ENCODE measurements around the gene SLFN11.

DNA sequence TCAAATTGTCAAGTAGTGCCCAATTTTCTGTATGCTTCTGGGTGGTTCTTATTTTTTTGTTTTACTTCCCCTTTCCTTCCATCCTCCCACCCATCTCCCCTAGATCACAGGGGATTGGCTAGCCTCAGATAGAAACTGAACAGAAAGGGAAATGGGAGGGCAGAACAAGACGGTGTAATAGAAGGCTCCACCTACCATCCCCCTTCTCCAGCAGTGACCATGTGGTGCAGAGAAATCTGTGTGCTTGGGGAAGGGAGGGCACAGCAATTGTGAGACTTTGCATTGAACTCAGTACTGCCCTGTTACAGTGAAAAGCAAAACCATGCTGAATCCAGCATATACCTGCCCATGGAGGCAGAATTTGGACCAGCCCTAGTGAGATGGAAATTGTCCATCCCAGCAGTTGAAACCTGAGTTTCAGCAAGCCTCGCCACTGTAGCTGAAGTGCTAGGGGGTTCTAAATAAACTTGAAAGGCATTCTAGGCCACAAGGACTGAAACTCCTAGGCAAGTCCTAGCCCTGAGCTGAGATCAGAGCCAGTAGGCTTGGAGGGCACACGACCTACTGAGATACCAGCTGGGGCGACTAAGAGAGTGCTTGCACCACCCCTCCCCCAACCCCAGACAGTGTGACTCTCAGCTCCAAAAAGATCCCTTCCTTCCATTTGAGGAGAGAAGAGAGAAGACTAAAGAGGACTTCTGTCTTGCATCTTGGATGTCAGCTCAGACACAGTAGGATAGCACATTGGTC, 5.2 kb downstream of the SLFN11 start:
- TF ChIP-seq, protein P1, sequence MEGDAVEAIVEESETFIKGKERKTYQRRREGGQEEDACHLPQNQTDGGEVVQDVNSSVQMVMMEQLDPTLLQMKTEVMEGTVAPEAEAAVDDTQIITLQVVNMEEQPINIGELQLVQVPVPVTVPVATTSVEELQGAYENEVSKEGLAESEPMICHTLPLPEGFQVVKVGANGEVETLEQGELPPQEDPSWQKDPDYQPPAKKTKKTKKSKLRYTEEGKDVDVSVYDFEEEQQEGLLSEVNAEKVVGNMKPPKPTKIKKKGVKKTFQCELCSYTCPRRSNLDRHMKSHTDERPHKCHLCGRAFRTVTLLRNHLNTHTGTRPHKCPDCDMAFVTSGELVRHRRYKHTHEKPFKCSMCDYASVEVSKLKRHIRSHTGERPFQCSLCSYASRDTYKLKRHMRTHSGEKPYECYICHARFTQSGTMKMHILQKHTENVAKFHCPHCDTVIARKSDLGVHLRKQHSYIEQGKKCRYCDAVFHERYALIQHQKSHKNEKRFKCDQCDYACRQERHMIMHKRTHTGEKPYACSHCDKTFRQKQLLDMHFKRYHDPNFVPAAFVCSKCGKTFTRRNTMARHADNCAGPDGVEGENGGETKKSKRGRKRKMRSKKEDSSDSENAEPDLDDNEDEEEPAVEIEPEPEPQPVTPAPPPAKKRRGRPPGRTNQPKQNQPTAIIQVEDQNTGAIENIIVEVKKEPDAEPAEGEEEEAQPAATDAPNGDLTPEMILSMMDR (IDR thresholded peaks at IDR 0.05): no peak
- no peak for TF ChIP-seq POLR2A (IDR thresholded peaks at IDR 0.05)
